MM.1S (cell line): ENCODE data around the gene EVX1.

Experiments
- DNase-seq: peaks from one replicate; pipeline ENCODE4 v3.0.0-alpha.2; 2015
- H2AFZ ChIP-seq: fragments of 300-600 bp; sonication (generic); 2 replicates; pipeline ENCODE4 v1.6.0; 2016; ENCODE audit warnings: antibody characterized with exemption, low read length
- H3F3A ChIP-seq: fragments of 300-600 bp; sonication (generic); 2 replicates; pipeline ENCODE4 v1.6.1; 2016; ENCODE audit warnings: mild to moderate bottlenecking, antibody characterized with exemption, low read length, moderate library complexity, mixed read lengths; ENCODE audit not compliant: insufficient read depth
- H3K27ac ChIP-seq: fragments of 300-600 bp; sonication (generic); 2 replicates; pipeline ENCODE4 v1.5.1; 2016; ENCODE audit warnings: mild to moderate bottlenecking, low read length
- H3K27me3 ChIP-seq: fragments of 300-600 bp; sonication (generic); replicated peaks from 2 replicates; pipeline ENCODE4 v1.6.0; 2016; ENCODE audit warnings: low read length; ENCODE audit not compliant: insufficient read depth
- H3K36me3 ChIP-seq: fragments of 300-600 bp; sonication (generic); replicated peaks from 2 replicates; pipeline ENCODE4 v1.6.1; 2016; ENCODE audit warnings: mild to moderate bottlenecking, low read length, mixed read lengths; ENCODE audit not compliant: insufficient read depth
- H3K4me1 ChIP-seq: fragments of 300-600 bp; sonication (generic); 2 replicates; pipeline ENCODE4 v1.6.1; 2016; ENCODE audit warnings: low read length, mixed read lengths
- H3K4me2 ChIP-seq: fragments of 300-600 bp; sonication (generic); 2 replicates; pipeline ENCODE4 v1.6.0; 2016; ENCODE audit warnings: low read depth, low read length
- H3K4me3 ChIP-seq: fragments of 300-600 bp; sonication (generic); 2 replicates; pipeline ENCODE4 v1.5.1; 2016; ENCODE audit warnings: low read length, mixed read lengths
- H3K79me2 ChIP-seq: fragments of 300-600 bp; sonication (generic); 2 replicates; pipeline ENCODE4 v1.6.1; 2016; ENCODE audit warnings: mixed run types, low read length, mixed read lengths
- H3K9ac ChIP-seq: fragments of 300-600 bp; sonication (generic); 2 replicates; pipeline ENCODE4 v1.6.1; 2016; ENCODE audit warnings: low read length, mixed read lengths
- H3K9me2 ChIP-seq: fragments of 300-600 bp; sonication (generic); replicated peaks from 2 replicates; pipeline ENCODE4 v1.6.1; 2016; ENCODE audit warnings: mild to moderate bottlenecking, low read length, mixed read lengths; ENCODE audit not compliant: insufficient read depth
- H3K9me3 ChIP-seq: fragments of 300-600 bp; sonication (generic); replicated peaks from 2 replicates; pipeline ENCODE4 v1.6.1; 2016; ENCODE audit warnings: mild to moderate bottlenecking, low read length, mixed read lengths; ENCODE audit not compliant: insufficient read depth
- H4K20me1 ChIP-seq: fragments of 300-600 bp; sonication (generic); 2 replicates; pipeline ENCODE4 v1.6.1; 2016; ENCODE audit warnings: mild to moderate bottlenecking, low read length, moderate library complexity, mixed read lengths; ENCODE audit not compliant: insufficient read depth
- EZH2 ChIP-seq: fragments of 300-600 bp; sonication (generic); optimal IDR thresholded peaks from 2 replicates; pipeline ENCODE3; 2017; ENCODE audit warnings: low read depth, mild to moderate bottlenecking, antibody characterized with exemption, low read length, mixed read lengths
- EZH2phosphoT487 ChIP-seq: fragments of 300-600 bp; sonication (generic); IDR thresholded peaks from 2 replicates; pipeline ENCODE4 v1.6.1; 2018; ENCODE audit warnings: antibody characterized with exemption, low read length
- TF ChIP-seq, protein P1 (sequence below): fragments of 300-600 bp; sonication (generic); IDR thresholded peaks from 2 replicates; pipeline ENCODE4 v1.5.1; 2016; ENCODE audit warnings: antibody characterized with exemption, low read length, mixed read lengths

EVX1 gene

DNA sequence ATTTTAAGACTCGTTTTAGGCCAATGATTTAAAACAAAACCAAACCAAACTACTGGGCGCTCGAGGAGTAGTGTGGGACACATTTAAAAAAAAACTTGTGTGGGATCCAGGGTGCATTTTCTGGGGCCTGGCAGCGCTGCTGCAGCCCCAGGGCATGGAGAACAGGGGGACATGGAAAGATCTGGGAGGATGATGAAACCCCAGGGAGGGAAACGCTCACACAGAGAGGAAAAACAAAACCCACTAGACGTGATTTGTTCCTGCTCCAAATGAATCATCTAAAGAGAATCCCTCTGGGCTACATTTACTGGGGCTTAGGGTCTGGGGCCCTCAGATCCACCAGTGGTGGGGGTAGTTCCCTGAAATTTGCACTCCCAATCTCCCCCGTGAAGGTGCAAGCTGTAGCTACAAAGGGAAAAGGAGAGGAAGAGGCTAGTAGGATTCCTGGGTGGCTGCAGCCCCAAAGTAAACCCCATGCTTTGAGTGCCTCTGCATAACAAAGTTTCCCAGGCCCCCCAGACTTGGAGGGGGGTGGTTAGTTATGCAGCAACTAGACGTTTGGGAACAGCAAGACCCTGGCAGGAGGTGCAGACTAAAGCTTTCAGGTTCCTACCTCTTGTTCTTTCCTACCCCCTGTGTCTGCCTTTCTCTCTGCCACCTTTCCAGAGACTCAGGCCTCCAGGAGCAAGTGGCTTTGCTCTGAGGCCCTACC lies 28.2 kb upstream of the EVX1 start:
- no peaks in the 10 kb centered on the region for H3K9me3 ChIP-seq
- no peak for DNase-seq
- no peaks in the 10 kb centered on the region for H3K36me3 ChIP-seq
- TF ChIP-seq EZH2 = no peak
- H2AFZ ChIP-seq = no peak overlapping the region
- no peaks in the 10 kb centered on the region for H3K79me2 ChIP-seq
- no peak overlapping the region for H3K9ac ChIP-seq
- no peaks in the 10 kb centered on the region for H3F3A ChIP-seq
- no peaks in the 10 kb centered on the region for H4K20me1 ChIP-seq
- H3K4me2 ChIP-seq = no peak overlapping the region
- no peaks in the 10 kb centered on the region for H3K4me1 ChIP-seq
- no peaks in the 10 kb centered on the region for H3K9me2 ChIP-seq
- no peak overlapping the region for H3K27ac ChIP-seq
- no peaks in the 10 kb centered on the region for H3K27me3 ChIP-seq
- no peak overlapping the region for H3K4me3 ChIP-seq

DNA sequence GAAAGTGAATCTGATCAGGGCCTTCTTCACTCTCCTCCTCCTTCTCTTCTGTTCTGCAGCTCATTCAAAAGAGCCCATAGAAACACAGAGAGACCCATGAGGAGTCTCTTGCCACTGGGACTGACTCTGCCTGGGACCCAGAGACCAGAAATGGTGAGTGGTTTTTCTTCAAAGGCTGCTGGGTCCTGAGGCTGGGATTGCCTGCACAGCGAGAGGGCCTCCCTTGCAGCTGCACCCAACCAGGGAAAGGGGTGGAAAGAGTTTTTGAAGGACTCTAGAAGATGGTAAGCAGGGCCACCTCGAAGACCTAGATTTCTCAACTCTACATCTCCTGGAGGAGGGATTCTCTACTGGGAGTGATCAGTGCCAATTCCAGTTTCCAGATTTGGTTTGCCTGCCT lies 27.2 kb upstream of the EVX1 start:
- Histone ChIP-seq H3K9me2 (no peaks in the 10 kb centered on the region), H3K4me1 (no peaks in the 10 kb centered on the region), H3K27ac (no peak overlapping the region), H3F3A (no peaks in the 10 kb centered on the region), H3K9ac (no peak overlapping the region), H3K36me3 (no peaks in the 10 kb centered on the region), H3K4me2 (no peak overlapping the region), H4K20me1 (no peaks in the 10 kb centered on the region), H2AFZ (no peak overlapping the region), H3K27me3 (no peaks in the 10 kb centered on the region), H3K4me3 (no peak overlapping the region), H3K79me2 (no peaks in the 10 kb centered on the region), H3K9me3 (no peaks in the 10 kb centered on the region)
- TF ChIP-seq, protein P1, sequence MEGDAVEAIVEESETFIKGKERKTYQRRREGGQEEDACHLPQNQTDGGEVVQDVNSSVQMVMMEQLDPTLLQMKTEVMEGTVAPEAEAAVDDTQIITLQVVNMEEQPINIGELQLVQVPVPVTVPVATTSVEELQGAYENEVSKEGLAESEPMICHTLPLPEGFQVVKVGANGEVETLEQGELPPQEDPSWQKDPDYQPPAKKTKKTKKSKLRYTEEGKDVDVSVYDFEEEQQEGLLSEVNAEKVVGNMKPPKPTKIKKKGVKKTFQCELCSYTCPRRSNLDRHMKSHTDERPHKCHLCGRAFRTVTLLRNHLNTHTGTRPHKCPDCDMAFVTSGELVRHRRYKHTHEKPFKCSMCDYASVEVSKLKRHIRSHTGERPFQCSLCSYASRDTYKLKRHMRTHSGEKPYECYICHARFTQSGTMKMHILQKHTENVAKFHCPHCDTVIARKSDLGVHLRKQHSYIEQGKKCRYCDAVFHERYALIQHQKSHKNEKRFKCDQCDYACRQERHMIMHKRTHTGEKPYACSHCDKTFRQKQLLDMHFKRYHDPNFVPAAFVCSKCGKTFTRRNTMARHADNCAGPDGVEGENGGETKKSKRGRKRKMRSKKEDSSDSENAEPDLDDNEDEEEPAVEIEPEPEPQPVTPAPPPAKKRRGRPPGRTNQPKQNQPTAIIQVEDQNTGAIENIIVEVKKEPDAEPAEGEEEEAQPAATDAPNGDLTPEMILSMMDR = no peak
- TF ChIP-seq EZH2 (no peak), EZH2phosphoT487 (no peak)
- no peak for DNase-seq

DNA sequence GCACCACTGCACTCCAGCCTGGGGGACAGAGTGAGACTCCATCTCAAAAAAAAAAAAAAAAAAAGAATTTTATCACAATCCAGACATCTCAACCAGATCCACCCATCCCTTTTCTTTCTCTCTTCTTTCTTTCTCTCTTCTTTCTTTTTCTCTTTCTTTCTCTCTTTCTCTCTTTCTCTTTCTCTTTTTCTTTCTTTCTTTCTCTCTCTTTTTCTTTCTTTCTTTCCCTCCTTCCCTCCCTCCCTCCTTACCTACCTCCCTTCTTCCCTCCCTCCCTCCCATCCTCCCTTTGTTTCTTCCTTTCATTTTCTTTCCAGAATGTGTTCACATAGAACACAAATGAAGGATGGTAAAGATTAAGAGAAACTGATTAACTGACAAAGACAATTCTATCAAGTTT lies 24.7 kb upstream of the EVX1 start:
- no peak for TF ChIP-seq EZH2phosphoT487
- TF ChIP-seq EZH2 = no peak
- TF ChIP-seq, protein P1 = no peak
- Histone ChIP-seq H2AFZ (no peak overlapping the region), H3K9me3 (no peaks in the 10 kb centered on the region), H3K9me2 (no peaks in the 10 kb centered on the region), H3K79me2 (no peaks in the 10 kb centered on the region), H3K4me3 (no peak overlapping the region), H3K27ac (no peak overlapping the region), H3K36me3 (no peaks in the 10 kb centered on the region), H3F3A (no peaks in the 10 kb centered on the region), H3K9ac (no peak overlapping the region), H3K4me1 (no peaks in the 10 kb centered on the region), H4K20me1 (no peaks in the 10 kb centered on the region), H3K27me3 (no peaks in the 10 kb centered on the region), H3K4me2 (no peak overlapping the region)
- no peak for DNase-seq

DNA sequence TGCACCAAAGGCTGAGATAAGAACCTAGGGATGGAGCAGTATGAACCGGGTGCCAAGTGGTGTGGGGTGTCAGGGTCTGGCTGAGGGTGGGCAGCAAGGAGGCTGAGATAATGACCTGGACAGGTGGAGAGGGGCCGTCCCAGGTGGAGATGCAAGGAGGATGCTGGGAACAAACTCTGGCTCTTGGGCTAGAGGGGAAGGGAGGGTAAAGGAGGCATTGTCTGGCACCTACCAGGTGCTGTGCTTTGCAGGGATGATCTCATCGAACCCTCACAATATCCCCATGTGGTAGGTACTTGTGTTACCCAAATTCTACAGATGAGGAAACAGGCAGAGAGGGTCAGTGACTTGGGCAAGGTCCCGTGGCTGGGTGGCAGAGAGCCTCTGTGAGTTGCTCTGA lies 22.8 kb upstream of the EVX1 start:
- Histone ChIP-seq H3K9me3 (no peaks in the 10 kb centered on the region), H3K27me3 (no peaks in the 10 kb centered on the region), H3K27ac (no peak overlapping the region), H2AFZ (no peak overlapping the region), H3K36me3 (no peaks in the 10 kb centered on the region), H3F3A (no peaks in the 10 kb centered on the region), H3K79me2 (no peaks in the 10 kb centered on the region), H3K4me3 (no peak overlapping the region), H3K4me2 (no peak overlapping the region), H3K9ac (no peak overlapping the region), H3K4me1 (no peaks in the 10 kb centered on the region), H4K20me1 (no peaks in the 10 kb centered on the region), H3K9me2 (no peaks in the 10 kb centered on the region)
- no peak for TF ChIP-seq EZH2
- no peak for TF ChIP-seq EZH2phosphoT487
- TF ChIP-seq, protein P1 = no peak
- no peak for DNase-seq
